Measurements from ENCODE around the gene ATP5F1E.
"Not testable (repeated sequence)": the region's sequence is repeated elsewhere in the genome, so short reads cannot be mapped to it uniquely, and the experiment has no call there.

The ATP5F1E gene

DNA sequence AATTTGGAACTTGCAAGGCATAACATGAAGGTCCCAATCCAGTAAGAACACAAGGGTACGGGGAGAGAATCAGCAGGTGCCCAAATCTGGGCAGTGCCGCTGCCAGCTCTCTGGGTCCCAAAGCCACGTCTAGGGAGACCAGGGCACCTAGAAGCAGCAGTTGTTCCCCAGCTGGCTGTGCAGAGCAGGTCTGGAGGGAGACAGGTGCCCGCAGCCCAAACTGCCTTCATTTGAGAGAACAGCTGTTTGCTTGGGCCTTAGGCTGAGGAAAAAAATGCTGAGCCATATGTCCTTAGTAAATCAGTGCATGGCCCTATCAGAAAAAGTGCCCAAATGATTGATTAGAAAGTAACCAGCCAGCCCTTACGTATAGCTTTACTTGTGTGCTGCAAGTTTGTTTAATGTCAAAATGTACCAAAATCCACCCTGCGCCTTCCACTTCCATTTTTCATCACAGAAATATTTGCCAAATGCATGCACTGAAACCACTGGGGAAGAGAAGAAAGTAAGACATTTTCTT, 19.6 kb upstream of the ATP5F1E start:
- no peaks in the 10 kb centered on the region for H3K36me3 Mint-ChIP-seq
- H3K4me3 Mint-ChIP-seq, result no peak overlapping the region
- DNase-seq (ENCODE audit: low spot score in 2 of 2) (no peak), ATAC-seq (ENCODE audit: low read depth) (no peak)
- peaks cover 10% of the 10 kb centered on the region for H3K27me3 Mint-ChIP-seq
- peaks cover 6% of the 10 kb centered on the region for H3K4me1 Mint-ChIP-seq
- no peaks in the 10 kb centered on the region for H3K9me3 Mint-ChIP-seq
- H3K27ac Mint-ChIP-seq, result no peak overlapping the region

DNA sequence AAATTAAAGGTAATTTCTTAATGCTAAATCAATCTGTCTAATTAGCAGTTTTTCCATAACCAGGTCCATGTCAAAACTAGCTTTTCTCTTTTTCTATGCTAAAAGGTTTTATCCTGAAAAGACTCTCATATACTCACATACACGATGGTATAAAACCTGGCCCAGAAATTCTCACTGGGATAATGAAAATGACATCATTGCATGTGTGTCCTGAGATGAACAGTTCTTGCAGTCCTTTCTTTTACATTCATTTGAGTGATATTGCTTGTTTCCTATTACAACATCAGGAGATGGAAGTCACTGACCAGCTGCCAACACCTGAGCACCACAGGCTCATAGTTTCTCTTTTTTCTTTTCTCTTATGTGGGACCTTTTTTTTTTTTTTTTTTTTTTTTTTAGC, 18.3 kb upstream of the ATP5F1E start:
- no peaks in the 10 kb centered on the region for H3K9me3 Mint-ChIP-seq
- DNase-seq (ENCODE audit: low spot score in 2 of 2) (no peak), ATAC-seq (ENCODE audit: low read depth) (no peak)
- H3K4me1 Mint-ChIP-seq, result peaks cover 5% of the 10 kb centered on the region
- H3K27me3 Mint-ChIP-seq, result peaks cover 10% of the 10 kb centered on the region
- H3K4me3 Mint-ChIP-seq, result no peak overlapping the region
- no peak overlapping the region for H3K27ac Mint-ChIP-seq
- H3K36me3 Mint-ChIP-seq, result no peaks in the 10 kb centered on the region

DNA sequence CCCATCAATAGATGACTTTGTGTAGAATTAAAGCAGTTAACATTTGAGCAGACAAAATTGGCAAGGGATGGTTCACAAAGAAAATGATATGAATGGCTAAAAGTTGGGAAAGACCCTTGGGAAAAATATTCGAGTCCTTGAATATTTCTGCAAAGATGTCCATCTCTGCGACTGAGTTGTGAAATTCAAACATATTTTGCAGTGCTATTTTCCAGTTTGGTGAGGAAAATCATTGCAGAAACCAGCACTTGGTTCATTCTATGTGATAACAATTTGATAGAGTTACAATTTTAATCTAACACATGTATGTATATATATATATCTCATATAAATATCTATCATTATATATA, 16.5 kb upstream of the ATP5F1E start:
- Mint-ChIP-seq H3K36me3 (no peaks in the 10 kb centered on the region), H3K27ac (no peak overlapping the region), H3K4me3 (no peak overlapping the region), H3K27me3 (peaks cover 7% of the 10 kb centered on the region), H3K4me1 (peaks cover 10% of the 10 kb centered on the region), H3K9me3 (no peaks in the 10 kb centered on the region)
- ATAC-seq (ENCODE audit: low read depth) (no peak), DNase-seq (ENCODE audit: low spot score in 2 of 2) (no peak)

DNA sequence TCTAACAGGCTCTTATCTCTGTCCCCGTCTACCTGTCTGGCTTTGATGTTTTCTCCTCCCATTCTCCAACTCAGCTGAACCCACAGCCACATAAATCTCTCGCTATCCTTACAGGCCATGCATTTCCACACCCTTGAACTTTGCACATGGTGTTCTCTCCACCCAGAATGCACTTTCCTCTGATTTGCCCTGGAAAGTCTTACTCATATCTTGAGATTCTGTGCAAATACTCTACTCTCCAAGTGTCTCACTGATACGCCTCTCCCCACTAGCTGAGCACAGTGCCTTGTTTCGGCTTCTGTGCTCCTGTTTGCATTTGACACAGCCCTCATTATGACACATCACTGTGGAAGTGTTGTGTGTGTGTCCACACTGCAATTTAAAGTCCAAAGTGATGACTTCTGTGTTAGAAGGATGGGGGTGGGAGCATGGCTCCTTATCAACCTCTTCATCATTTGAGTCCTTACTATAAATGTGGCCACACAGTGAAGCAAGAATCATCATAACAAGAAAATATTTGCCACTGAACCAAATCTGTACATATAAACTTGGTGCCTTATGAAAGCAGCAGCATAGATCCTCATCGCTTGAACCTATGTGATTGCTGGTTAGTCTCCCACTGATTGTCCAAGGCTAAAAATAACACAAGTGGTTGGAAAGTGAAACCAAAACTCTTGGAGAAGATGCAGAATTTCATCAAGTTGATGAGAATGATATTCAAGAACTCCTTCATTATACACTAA, 16.0 kb upstream of the ATP5F1E start:
- Mint-ChIP-seq H3K27ac (no peak overlapping the region), H3K4me3 (no peak overlapping the region), H3K27me3 (peaks cover 7% of the 10 kb centered on the region), H3K36me3 (no peaks in the 10 kb centered on the region), H3K4me1 (peaks cover 13% of the 10 kb centered on the region), H3K9me3 (no peaks in the 10 kb centered on the region)
- no peak for DNase-seq (ENCODE audit: low spot score in 2 of 2)
- no peak for ATAC-seq (ENCODE audit: low read depth)

DNA sequence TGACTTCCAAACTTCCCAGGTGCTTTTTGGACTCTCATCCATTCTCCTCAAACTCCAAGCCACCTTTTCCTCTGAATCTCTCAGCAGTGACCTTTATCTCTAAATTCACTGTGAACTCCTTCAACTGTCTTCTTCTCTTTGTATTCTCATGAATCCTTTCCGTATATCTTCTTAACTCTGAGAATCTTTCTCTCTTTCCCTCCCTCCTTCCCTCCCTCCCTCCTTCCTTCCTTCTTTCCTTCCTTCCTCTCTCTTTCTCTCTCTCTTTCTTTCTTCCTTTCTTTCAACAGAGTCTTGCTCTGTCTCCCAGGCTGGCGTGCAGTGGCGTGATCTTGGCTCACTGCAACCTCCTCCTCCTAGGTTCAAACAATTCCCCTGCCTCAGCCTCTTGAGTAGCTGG, 14.7 kb upstream of the ATP5F1E start:
- Mint-ChIP-seq H3K4me3 (no peak overlapping the region), H3K27me3 (peaks cover 5% of the 10 kb centered on the region), H3K9me3 (no peaks in the 10 kb centered on the region), H3K27ac (no peak overlapping the region), H3K4me1 (peaks cover 13% of the 10 kb centered on the region), H3K36me3 (no peaks in the 10 kb centered on the region)
- ATAC-seq (ENCODE audit: low read depth) (no peak), DNase-seq (ENCODE audit: low spot score in 2 of 2) (no peak)

DNA sequence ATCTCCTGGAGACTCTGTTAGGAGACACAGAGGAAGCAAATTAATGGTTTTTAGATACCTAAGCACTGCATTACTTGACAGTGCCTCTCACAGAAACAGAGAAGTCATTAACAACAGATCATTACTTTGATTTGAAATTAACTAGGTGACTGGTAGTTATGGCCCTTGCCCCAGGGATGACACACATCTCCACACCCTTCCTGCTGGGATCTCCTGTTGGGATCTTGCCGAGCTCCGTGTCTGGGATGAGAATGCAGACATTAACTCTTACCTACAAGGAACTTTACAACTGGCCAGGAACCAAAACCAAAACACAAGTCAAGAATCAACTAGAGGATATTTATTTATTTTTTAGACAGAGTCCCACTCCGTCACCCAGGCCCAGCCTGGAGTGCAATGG, 12.7 kb upstream of the ATP5F1E start:
- no peaks in the 10 kb centered on the region for H3K9me3 Mint-ChIP-seq
- no peak overlapping the region for H3K4me3 Mint-ChIP-seq
- peaks cover 5% of the 10 kb centered on the region for H3K36me3 Mint-ChIP-seq
- peaks cover 1% of the 10 kb centered on the region for H3K27me3 Mint-ChIP-seq
- DNase-seq (ENCODE audit: low spot score in 2 of 2) (no peak), ATAC-seq (ENCODE audit: low read depth) (no peak)
- H3K4me1 Mint-ChIP-seq, result peaks cover 25% of the 10 kb centered on the region
- no peak overlapping the region for H3K27ac Mint-ChIP-seq

DNA sequence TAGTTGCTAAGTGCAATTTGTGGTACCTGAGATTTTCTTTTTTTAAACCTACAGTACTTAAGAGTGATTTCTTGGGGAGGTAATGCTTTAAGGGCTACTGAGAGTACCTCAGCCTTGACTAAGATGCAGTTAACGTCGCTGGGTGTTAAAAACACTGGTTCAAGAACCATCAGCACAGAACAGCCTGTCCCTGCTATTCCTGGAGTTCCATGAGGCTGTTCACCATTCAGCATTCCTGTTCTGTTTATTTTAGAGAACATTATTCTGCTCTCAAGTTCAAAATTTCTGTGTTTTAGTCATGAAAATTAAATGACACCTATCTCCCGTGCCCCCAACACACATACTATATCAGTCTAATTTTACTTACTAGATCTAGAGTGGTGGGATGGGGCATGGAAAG, 12.2 kb upstream of the ATP5F1E start:
- DNase-seq (ENCODE audit: low spot score in 2 of 2) (no peak), ATAC-seq (ENCODE audit: low read depth) (no peak)
- Mint-ChIP-seq H3K27me3 (peaks cover under 1% of the 10 kb centered on the region), H3K36me3 (peaks cover 5% of the 10 kb centered on the region), H3K27ac (peak overlapping the region; percentile 93), H3K4me3 (no peak overlapping the region), H3K9me3 (no peaks in the 10 kb centered on the region), H3K4me1 (peaks cover 26% of the 10 kb centered on the region)

DNA sequence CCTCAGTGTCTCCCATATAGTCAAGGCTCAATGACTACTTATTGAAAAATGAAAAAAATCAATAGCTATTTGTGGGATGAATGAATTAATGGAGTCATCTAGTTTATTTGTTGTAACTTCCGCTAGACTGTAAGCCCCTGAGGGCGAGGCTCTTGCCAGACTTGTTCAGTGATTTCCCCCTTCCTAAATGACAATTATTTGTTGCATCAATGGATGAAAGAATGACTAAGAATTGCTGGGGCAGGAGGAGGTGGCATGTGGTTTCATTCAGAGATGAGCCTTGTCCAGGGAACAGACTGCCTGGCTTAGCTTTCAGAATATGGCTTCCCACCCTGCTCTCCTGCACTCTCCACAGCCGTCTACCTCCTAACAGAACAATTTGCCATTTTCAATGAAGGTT, 11.6 kb upstream of the ATP5F1E start:
- no peaks in the 10 kb centered on the region for H3K27me3 Mint-ChIP-seq
- H3K9me3 Mint-ChIP-seq, result no peaks in the 10 kb centered on the region
- DNase-seq (ENCODE audit: low spot score in 2 of 2) (no peak), ATAC-seq (ENCODE audit: low read depth) (no peak)
- peaks cover 5% of the 10 kb centered on the region for H3K36me3 Mint-ChIP-seq
- peaks cover 26% of the 10 kb centered on the region for H3K4me1 Mint-ChIP-seq
- H3K27ac Mint-ChIP-seq, result peak overlapping the region; percentile 93
- H3K4me3 Mint-ChIP-seq, result peak overlapping the region; percentile 96

DNA sequence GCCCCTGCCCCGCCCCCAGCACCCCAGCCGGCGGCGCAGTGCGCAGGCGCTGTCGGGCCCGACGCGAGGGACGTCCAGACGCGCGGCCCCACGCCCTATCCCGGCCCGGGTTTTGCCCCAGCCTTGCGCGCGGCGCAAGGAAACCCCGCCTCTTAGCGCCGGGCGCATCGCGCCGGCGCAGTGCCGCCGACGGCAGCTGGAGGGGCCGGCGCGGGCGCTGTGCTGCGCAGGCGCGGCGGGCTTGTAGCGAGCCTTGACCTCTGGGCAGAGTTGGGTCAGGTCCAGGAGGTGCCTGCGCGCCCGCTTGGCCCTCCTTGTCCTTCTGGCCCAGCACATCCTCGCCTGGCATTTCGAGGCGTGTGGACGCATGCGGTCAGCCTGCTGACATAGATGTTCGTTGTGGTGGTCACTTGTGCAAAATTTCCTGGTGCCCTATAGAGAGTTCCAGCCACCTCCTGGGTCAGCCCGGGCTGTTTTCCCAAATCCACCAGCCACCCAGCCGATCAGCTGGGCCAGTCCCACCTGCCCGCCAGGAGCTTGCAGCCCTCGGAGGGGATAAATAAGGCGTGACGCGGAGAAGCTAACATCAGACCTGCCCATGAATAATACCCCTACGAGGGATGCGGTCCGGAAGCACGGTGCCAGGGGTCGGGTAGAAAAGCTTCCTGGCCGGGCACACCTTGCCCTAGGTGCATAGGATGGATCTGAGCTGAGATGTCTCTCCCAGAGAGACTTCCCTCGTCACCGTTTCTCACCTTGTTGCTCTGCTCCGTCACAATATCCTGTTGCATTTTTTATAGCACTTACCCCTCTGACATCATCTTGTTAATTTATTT, 10.9 kb upstream of the ATP5F1E start:
- H3K4me1 Mint-ChIP-seq, result peaks cover 25% of the 10 kb centered on the region

DNA sequence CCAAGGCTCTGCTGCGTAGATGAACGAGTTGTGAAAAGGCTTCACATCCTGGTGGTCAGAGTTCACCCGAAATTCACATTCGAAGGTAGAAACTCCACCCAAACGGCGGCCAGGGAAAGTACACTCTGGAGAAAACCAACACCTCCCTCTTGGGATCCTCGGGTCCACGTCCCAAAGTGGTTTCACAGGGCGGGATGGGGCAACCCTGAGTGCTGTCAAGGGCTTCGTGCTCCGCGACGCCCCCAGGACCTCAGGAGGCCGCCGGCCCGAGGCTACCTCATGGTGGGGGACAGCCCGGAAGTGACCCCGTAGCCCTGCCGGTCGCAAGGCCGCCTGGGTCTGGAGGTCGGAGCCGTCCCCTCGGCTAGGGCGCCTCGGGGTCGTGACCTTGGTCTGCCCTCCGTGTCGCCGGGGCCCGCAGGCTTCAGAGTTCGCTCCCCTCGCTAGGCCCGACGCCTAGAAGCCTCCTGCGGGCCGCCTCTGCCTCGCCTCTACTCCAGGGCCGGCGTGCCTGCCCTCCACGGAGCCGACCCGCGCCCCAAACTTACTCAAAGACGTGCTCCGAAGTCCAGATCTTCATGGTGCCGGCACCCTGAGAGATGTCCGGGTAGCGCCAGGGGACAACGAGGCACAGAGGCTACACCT, 10.1 kb upstream of the ATP5F1E start, which contains the start of gene PRELID3B:
TSS of gene PRELID3B (minus strand) at position 636 of the 645 bp plus-strand sequence. CDS start at position 580, 56 bp downstream.
- DNase-seq (ENCODE audit: low spot score in 2 of 2) (peak in 1 of 2 donors; percentile 11), ATAC-seq (ENCODE audit: low read depth) (peak; percentile 34)
- Mint-ChIP-seq H3K4me3 (peak within 1 kb of the TSS; percentile 96), H3K9me3 (no peaks in the 10 kb centered on the region), H3K27ac (peak within 1 kb of the TSS; percentile 93), H3K4me1 (peaks cover 23% of the 10 kb centered on the region), H3K36me3 (peaks cover 5% of the 10 kb centered on the region), H3K27me3 (no peaks in the 10 kb centered on the region)

More for the DNA sequence above, 10.9 kb upstream of the ATP5F1E start:
- DNase-seq (ENCODE audit: low spot score in 2 of 2) (peak; percentile 92 to 96), ATAC-seq (ENCODE audit: low read depth) (peak; percentile 94)
- Mint-ChIP-seq H3K27ac (peak overlapping the region; percentile 93), H3K4me3 (peak overlapping the region; percentile 96), H3K27me3 (no peaks in the 10 kb centered on the region), H3K36me3 (peaks cover 5% of the 10 kb centered on the region), H3K9me3 (no peaks in the 10 kb centered on the region)

DNA sequence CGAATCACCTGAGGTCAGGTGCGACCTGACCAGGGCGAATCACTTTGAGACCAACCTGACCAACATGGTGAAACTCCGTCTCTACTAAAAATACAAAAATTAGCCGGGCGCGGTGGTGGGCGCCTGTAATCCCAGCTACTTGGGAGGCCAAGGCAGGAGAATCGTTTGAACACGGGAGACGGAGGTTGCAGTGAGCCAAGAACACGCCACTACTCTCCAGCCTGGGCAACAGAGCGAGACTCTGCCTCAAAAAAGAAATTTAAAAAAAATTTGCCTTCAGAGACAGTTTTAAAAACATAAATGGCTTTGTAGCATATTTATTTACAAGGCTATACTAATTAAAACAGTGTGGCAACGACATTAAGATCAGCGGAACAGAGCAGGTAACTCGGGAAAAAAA, 9.4 kb upstream of the ATP5F1E start:
- H3K9me3 Mint-ChIP-seq; H3K36me3 Mint-ChIP-seq; H3K27me3 Mint-ChIP-seq; DNase-seq (ENCODE audit: low spot score in 2 of 2); ATAC-seq (ENCODE audit: low read depth): not testable (repeated sequence)
- Mint-ChIP-seq H3K27ac (peak overlapping the region; percentile 5), H3K4me1 (peaks cover 26% of the 10 kb centered on the region), H3K4me3 (peak overlapping the region; percentile 96)

DNA sequence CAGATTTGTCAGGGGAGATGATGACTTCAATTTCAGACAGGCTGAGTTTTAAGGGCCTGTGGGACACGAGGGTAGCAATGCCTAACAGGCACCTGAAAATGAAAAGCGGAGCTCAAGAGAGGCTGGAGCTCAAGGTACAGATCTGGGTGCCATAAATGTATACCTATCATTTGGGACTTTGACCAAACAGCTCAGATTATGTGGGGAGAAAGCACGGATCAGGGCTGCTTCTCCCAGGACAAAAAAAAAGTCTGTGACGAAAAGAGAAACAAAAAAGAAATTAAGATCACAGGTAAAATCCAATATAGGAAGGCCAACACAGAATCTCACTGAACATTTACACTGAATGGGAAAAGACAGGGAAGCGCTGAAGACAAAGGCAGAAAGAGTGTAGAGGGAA, 8.5 kb upstream of the ATP5F1E start:
- peaks cover 13% of the 10 kb centered on the region for H3K36me3 Mint-ChIP-seq
- ATAC-seq (ENCODE audit: low read depth) (no peak), DNase-seq (ENCODE audit: low spot score in 2 of 2) (no peak)
- no peaks in the 10 kb centered on the region for H3K9me3 Mint-ChIP-seq
- peak overlapping the region; percentile 96 for H3K4me3 Mint-ChIP-seq
- H3K4me1 Mint-ChIP-seq, result peaks cover 26% of the 10 kb centered on the region
- no peaks in the 10 kb centered on the region for H3K27me3 Mint-ChIP-seq
- peak overlapping the region; percentile 5 for H3K27ac Mint-ChIP-seq

DNA sequence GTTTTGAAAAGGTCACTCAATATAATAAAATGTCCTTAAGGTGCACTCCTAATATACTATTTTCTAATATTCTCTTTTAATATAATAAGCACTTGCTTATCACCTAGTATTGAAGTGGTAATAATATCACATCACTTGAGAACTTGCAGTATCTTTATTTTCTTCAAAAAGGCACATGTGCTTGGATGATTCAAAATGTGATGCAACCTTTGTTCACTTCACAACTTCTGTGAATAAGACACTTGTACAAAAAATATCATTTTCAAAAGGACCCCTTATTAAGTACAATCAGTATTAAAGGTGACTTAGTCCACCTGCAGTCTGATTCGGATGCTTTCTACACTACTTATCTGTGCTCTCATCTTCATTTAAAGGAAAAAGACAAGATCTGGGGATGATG, 7.1 kb upstream of the ATP5F1E start:
- H3K27me3 Mint-ChIP-seq, result no peaks in the 10 kb centered on the region
- no peaks in the 10 kb centered on the region for H3K9me3 Mint-ChIP-seq
- DNase-seq (ENCODE audit: low spot score in 2 of 2) (no peak), ATAC-seq (ENCODE audit: low read depth) (no peak)
- H3K27ac Mint-ChIP-seq, result no peak overlapping the region
- no peak overlapping the region for H3K4me3 Mint-ChIP-seq
- H3K4me1 Mint-ChIP-seq, result peaks cover 29% of the 10 kb centered on the region
- peaks cover 19% of the 10 kb centered on the region for H3K36me3 Mint-ChIP-seq

DNA sequence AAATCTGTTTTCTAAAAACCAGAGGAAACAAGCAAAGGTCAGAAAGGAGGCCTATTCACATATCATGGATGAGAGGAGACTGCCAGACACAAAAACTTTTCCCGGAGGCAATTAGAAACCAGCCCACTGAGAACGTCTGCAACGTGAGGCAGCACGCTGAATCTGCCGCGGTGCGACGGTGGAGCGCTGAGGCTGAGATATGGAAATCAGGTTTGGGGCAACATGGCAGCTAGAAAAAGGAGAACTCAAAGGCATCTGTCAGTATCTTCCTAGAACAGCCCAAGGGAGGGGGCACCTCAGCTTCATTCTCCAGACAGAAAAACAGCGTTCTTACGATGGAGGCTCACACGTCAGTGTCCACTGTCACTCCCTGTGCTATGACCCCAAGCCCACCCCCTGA, 5.3 kb upstream of the ATP5F1E start:
- H3K4me3 Mint-ChIP-seq, result no peak overlapping the region
- H3K36me3 Mint-ChIP-seq, result peaks cover 19% of the 10 kb centered on the region
- no peaks in the 10 kb centered on the region for H3K27me3 Mint-ChIP-seq
- H3K4me1 Mint-ChIP-seq, result peaks cover 23% of the 10 kb centered on the region
- ATAC-seq (ENCODE audit: low read depth) (no peak), DNase-seq (ENCODE audit: low spot score in 2 of 2) (no peak)
- H3K27ac Mint-ChIP-seq, result no peak overlapping the region
- no peaks in the 10 kb centered on the region for H3K9me3 Mint-ChIP-seq
